ENCODE data around the gene SP1. TPM values are rescaled to one million over a fixed set of nuclear protein-coding genes. Genes with fewer than 3 reads are reported as not detected.
"Not testable (repeated sequence)": the region's sequence is repeated elsewhere in the genome, so short reads cannot be mapped to it uniquely, and the experiment has no call there.

SP1 gene
- total RNA-seq, 1 donor from 2014 or later = 65.6 TPM

- H3K4me3 Mint-ChIP-seq; H3K36me3 Mint-ChIP-seq (ENCODE audit: low read depth); intact Hi-C loops (cut with micrococcal nuclease); H3K27me3 Mint-ChIP-seq (ENCODE audit: insufficient read depth); DNase-seq (ENCODE audit: low spot score); H3K9me3 Mint-ChIP-seq: not testable (repeated sequence)
- H3K4me1 Mint-ChIP-seq (ENCODE audit: low read depth) = peaks cover 36% of the 10 kb centered on the region
- H3K27ac Mint-ChIP-seq = peak overlapping the region; percentile 82
Measured at GRCh38 chr12:53374277-53374676, 5.7 kb upstream of the SP1 start.

GRCh38 chr12:53376747-53377146 lies 3.2 kb upstream of the SP1 start:
- Mint-ChIP-seq H3K36me3 (ENCODE audit: low read depth) (peaks cover 5% of the 10 kb centered on the region), H3K27ac (no peak overlapping the region), H3K9me3 (no peaks in the 10 kb centered on the region), H3K4me1 (ENCODE audit: low read depth) (peaks cover 31% of the 10 kb centered on the region), H3K4me3 (no peak overlapping the region), H3K27me3 (ENCODE audit: insufficient read depth) (no peaks in the 10 kb centered on the region)
- intact Hi-C loops (cut with micrococcal nuclease) = no loop called here
- DNase-seq (ENCODE audit: low spot score) = no peak

- peak overlapping the region; percentile 36 for H3K4me3 Mint-ChIP-seq
- no peaks in the 10 kb centered on the region for H3K9me3 Mint-ChIP-seq
- H3K27ac Mint-ChIP-seq = no peak overlapping the region
- no peaks in the 10 kb centered on the region for H3K27me3 Mint-ChIP-seq (ENCODE audit: insufficient read depth)
- intact Hi-C loops (cut with micrococcal nuclease) = loop anchor here (2.0 kb wide), 1 partner anchor 297 kb away; no protein-coding TSS in a partner anchor
- no peak for DNase-seq (ENCODE audit: low spot score)
- peaks cover 18% of the 10 kb centered on the region for H3K36me3 Mint-ChIP-seq (ENCODE audit: low read depth)
- H3K4me1 Mint-ChIP-seq (ENCODE audit: low read depth) = peaks cover 36% of the 10 kb centered on the region
Measured at GRCh38 chr12:53378222-53378621, 1.8 kb upstream of the SP1 start.

GRCh38 chr12:53378724-53379388 lies 1.1 kb upstream of the SP1 start:
- DNase-seq (ENCODE audit: low spot score) = no peak
- peaks cover 24% of the 10 kb centered on the region for H3K36me3 Mint-ChIP-seq (ENCODE audit: low read depth)

GRCh38 chr12:53379389-53380103 lies 430 bp upstream of the SP1 start:
- Mint-ChIP-seq H3K4me1 (ENCODE audit: low read depth) (peaks cover 37% of the 10 kb centered on the region), H3K36me3 (ENCODE audit: low read depth) (peaks cover 26% of the 10 kb centered on the region), H3K9me3 (no peaks in the 10 kb centered on the region), H3K27me3 (ENCODE audit: insufficient read depth) (no peaks in the 10 kb centered on the region), H3K27ac (no peak overlapping the region), H3K4me3 (no peak overlapping the region)
- DNase-seq (ENCODE audit: low spot score) = peak; percentile 99
- intact Hi-C loops (cut with micrococcal nuclease) = loop anchor here (1.0 to 5.0 kb wide), 14 partner anchors 42 to 373 kb away; partner anchors contain the start of genes ATF7, CALCOCO1, EIF4B and MYG1

More at GRCh38 chr12:53378724-53379388, 1.1 kb upstream of the SP1 start:
- intact Hi-C loops (cut with micrococcal nuclease) = loop anchor here (1.0 to 2.0 kb wide), 6 partner anchors 55 to 296 kb away; partner anchors contain the start of genes MYG1, PFDN5 and PRR13
- H3K27me3 Mint-ChIP-seq (ENCODE audit: insufficient read depth) = no peaks in the 10 kb centered on the region
- peaks cover 39% of the 10 kb centered on the region for H3K4me1 Mint-ChIP-seq (ENCODE audit: low read depth)
- H3K4me3 Mint-ChIP-seq = no peak overlapping the region
- H3K27ac Mint-ChIP-seq = no peak overlapping the region
- no peaks in the 10 kb centered on the region for H3K9me3 Mint-ChIP-seq

- Mint-ChIP-seq H3K4me3 (peak overlapping the region; percentile 88), H3K9me3 (no peaks in the 10 kb centered on the region), H3K27ac (peak overlapping the region; percentile 90), H3K4me1 (ENCODE audit: low read depth) (peaks cover 40% of the 10 kb centered on the region), H3K36me3 (ENCODE audit: low read depth) (peaks cover 30% of the 10 kb centered on the region), H3K27me3 (ENCODE audit: insufficient read depth) (no peaks in the 10 kb centered on the region)
- intact Hi-C loops (cut with micrococcal nuclease) = loop anchor here (1.0 to 5.0 kb wide), 8 partner anchors 40 to 375 kb away; partner anchors contain the start of genes ATF7, CALCOCO1, EIF4B and SPRYD3
- DNase-seq (ENCODE audit: low spot score) = no peak
Measured at GRCh38 chr12:53380794-53381730, 1.1 kb downstream of the SP1 start.

GRCh38 chr12:53381731-53382630 lies 2.0 kb downstream of the SP1 start:
- no peaks in the 10 kb centered on the region for H3K9me3 Mint-ChIP-seq
- H3K27ac Mint-ChIP-seq = peak overlapping the region; percentile 90
- intact Hi-C loops (cut with micrococcal nuclease) = loop anchor here (1.0 to 5.0 kb wide), 4 partner anchors 30 to 345 kb away; partner anchors contain the start of genes ATF7 and CALCOCO1
- DNase-seq (ENCODE audit: low spot score) = peak; percentile 49
- peaks cover 31% of the 10 kb centered on the region for H3K36me3 Mint-ChIP-seq (ENCODE audit: low read depth)
- peak overlapping the region; percentile 88 for H3K4me3 Mint-ChIP-seq
- H3K4me1 Mint-ChIP-seq (ENCODE audit: low read depth) = peaks cover 41% of the 10 kb centered on the region
- H3K27me3 Mint-ChIP-seq (ENCODE audit: insufficient read depth) = no peaks in the 10 kb centered on the region

GRCh38 chr12:53383258-53383657 lies 3.3 kb downstream of the SP1 start:
- H3K4me1 Mint-ChIP-seq (ENCODE audit: low read depth) = peaks cover 48% of the 10 kb centered on the region
- intact Hi-C loops (cut with micrococcal nuclease) = loop anchor here (5.0 kb wide), 1 partner anchor 244 kb away; the partner anchor contains the start of gene ATF7

GRCh38 chr12:53386381-53386780 lies 6.4 kb downstream of the SP1 start:
- H3K4me3 Mint-ChIP-seq = peak overlapping the region; percentile 57
- H3K9me3 Mint-ChIP-seq; intact Hi-C loops (cut with micrococcal nuclease); H3K27me3 Mint-ChIP-seq (ENCODE audit: insufficient read depth); DNase-seq (ENCODE audit: low spot score): not testable (repeated sequence)
- H3K27ac Mint-ChIP-seq = peak overlapping the region; percentile 62
- peaks cover 38% of the 10 kb centered on the region for H3K36me3 Mint-ChIP-seq (ENCODE audit: low read depth)
- H3K4me1 Mint-ChIP-seq (ENCODE audit: low read depth) = peaks cover 67% of the 10 kb centered on the region

More at GRCh38 chr12:53383258-53383657, 3.3 kb downstream of the SP1 start:
- H3K9me3 Mint-ChIP-seq = no peaks in the 10 kb centered on the region
- peak overlapping the region; percentile 31 for H3K27ac Mint-ChIP-seq
- peaks cover 31% of the 10 kb centered on the region for H3K36me3 Mint-ChIP-seq (ENCODE audit: low read depth)
- H3K4me3 Mint-ChIP-seq = peak overlapping the region; percentile 88
- H3K27me3 Mint-ChIP-seq (ENCODE audit: insufficient read depth) = no peaks in the 10 kb centered on the region
- no peak for DNase-seq (ENCODE audit: low spot score)

- Mint-ChIP-seq H3K4me1 (ENCODE audit: low read depth) (peaks cover 48% of the 10 kb centered on the region), H3K27me3 (ENCODE audit: insufficient read depth) (no peaks in the 10 kb centered on the region), H3K4me3 (no peak overlapping the region), H3K27ac (no peak overlapping the region), H3K9me3 (no peaks in the 10 kb centered on the region), H3K36me3 (ENCODE audit: low read depth) (peaks cover 16% of the 10 kb centered on the region)
- no peak for DNase-seq (ENCODE audit: low spot score)
- intact Hi-C loops (cut with micrococcal nuclease) = no loop called here
Measured at GRCh38 chr12:53388932-53389331, 9.0 kb downstream of the SP1 start.

GRCh38 chr12:53389702-53390101 lies 9.7 kb downstream of the SP1 start:
- peaks cover 13% of the 10 kb centered on the region for H3K36me3 Mint-ChIP-seq (ENCODE audit: low read depth)
- H3K27ac Mint-ChIP-seq = peak overlapping the region; percentile 20
- peak overlapping the region; percentile 31 for H3K4me3 Mint-ChIP-seq
- H3K9me3 Mint-ChIP-seq = no peaks in the 10 kb centered on the region
- DNase-seq (ENCODE audit: low spot score) = no peak
- no peaks in the 10 kb centered on the region for H3K27me3 Mint-ChIP-seq (ENCODE audit: insufficient read depth)
- intact Hi-C loops (cut with micrococcal nuclease) = no loop called here
- peaks cover 48% of the 10 kb centered on the region for H3K4me1 Mint-ChIP-seq (ENCODE audit: low read depth)
